IPS-18c (cell line): ENCODE measurements around the gene IFNA7.
"Not testable (repeated sequence)": the region's sequence is repeated elsewhere in the genome, so short reads cannot be mapped to it uniquely, and the experiment has no call there.

Source experiments
- H3K4me3 ChIP-seq: 2 replicates; pipeline ENCODE4 v1.7.0; 2013; ENCODE audit warnings: low read depth, mild to moderate bottlenecking, low read length, moderate library complexity; ENCODE audit not compliant: insufficient read depth
- H3K9me3 ChIP-seq: one replicate; pipeline ENCODE4 v1.6.1; 2013; ENCODE audit warnings: mild to moderate bottlenecking, low read length, moderate library complexity; ENCODE audit not compliant: control insufficient read depth, insufficient read depth

IFNA7 gene

GRCh38 chr9:21202105-21202504 is at the start of gene IFNA7:
IFNA7 (minus strand) TSS chr9:21202205; CDS start chr9:21202165, 40 bp downstream.
- not testable (repeated sequence) for H3K4me3 ChIP-seq, H3K9me3 ChIP-seq

GRCh38 chr9:21251638-21252037 is 49.6 kb upstream of the IFNA7 start:
- H3K4me3 ChIP-seq, result no peak overlapping the region

GRCh38 chr9:21251190-21251589 is 49.2 kb upstream of the IFNA7 start:
- no peak overlapping the region for H3K4me3 ChIP-seq
- H3K9me3 ChIP-seq, result no peaks in the 10 kb centered on the region

More at GRCh38 chr9:21251638-21252037, 49.6 kb upstream of the IFNA7 start:
- H3K9me3 ChIP-seq, result no peaks in the 10 kb centered on the region

- H3K9me3 ChIP-seq, result no peaks in the 10 kb centered on the region
- no peak overlapping the region for H3K4me3 ChIP-seq
Measured at GRCh38 chr9:21244836-21245235, 42.8 kb upstream of the IFNA7 start.

GRCh38 chr9:21239911-21240310 is 37.9 kb upstream of the IFNA7 start, which contains the start of gene IFNA14:
IFNA14 (minus strand) TSS chr9:21240005; CDS start chr9:21239935, 70 bp downstream.
- Histone ChIP-seq H3K4me3 (no peak within 1 kb of the TSS), H3K9me3 (no peaks in the 10 kb centered on the region)

- H3K4me3 ChIP-seq, H3K9me3 ChIP-seq: not testable (repeated sequence)
Measured at GRCh38 chr9:21236360-21236714, 34.3 kb upstream of the IFNA7 start.

- not testable (repeated sequence) for H3K9me3 ChIP-seq, H3K4me3 ChIP-seq
Measured at GRCh38 chr9:21235468-21236359, 33.7 kb upstream of the IFNA7 start.

GRCh38 chr9:21234153-21234687 is 32.2 kb upstream of the IFNA7 start:
- H3K4me3 ChIP-seq, result no peak overlapping the region
- no peaks in the 10 kb centered on the region for H3K9me3 ChIP-seq

GRCh38 chr9:21233258-21233657 is 31.3 kb upstream of the IFNA7 start:
- Histone ChIP-seq H3K4me3 (no peak overlapping the region), H3K9me3 (no peaks in the 10 kb centered on the region)

GRCh38 chr9:21228122-21228521 is 26.1 kb upstream of the IFNA7 start, which contains the start of gene IFNA17:
IFNA17 (minus strand) TSS chr9:21228222; CDS start chr9:21228173, 49 bp downstream.
- no peaks in the 10 kb centered on the region for H3K9me3 ChIP-seq
- H3K4me3 ChIP-seq, result no peak within 1 kb of the TSS

GRCh38 chr9:21217211-21217610 is 15.2 kb upstream of the IFNA7 start, which contains the start of gene IFNA16:
IFNA16 (minus strand) TSS chr9:21217311; CDS start chr9:21217305, 6 bp downstream.
- H3K4me3 ChIP-seq, H3K9me3 ChIP-seq: not testable (repeated sequence)

- not testable (repeated sequence) for H3K9me3 ChIP-seq, H3K4me3 ChIP-seq
Measured at GRCh38 chr9:21213411-21214326, 11.7 kb upstream of the IFNA7 start.

GRCh38 chr9:21212160-21212559 is 10.2 kb upstream of the IFNA7 start:
- H3K4me3 ChIP-seq, H3K9me3 ChIP-seq: not testable (repeated sequence)

- H3K4me3 ChIP-seq, H3K9me3 ChIP-seq: not testable (repeated sequence)
Measured at GRCh38 chr9:21210782-21211181, 8.8 kb upstream of the IFNA7 start.

GRCh38 chr9:21210311-21210710 is 8.3 kb upstream of the IFNA7 start:
- H3K9me3 ChIP-seq, result no peaks in the 10 kb centered on the region
- no peak overlapping the region for H3K4me3 ChIP-seq

GRCh38 chr9:21207043-21207442 is 5.0 kb upstream of the IFNA7 start, which contains the start of gene IFNA10:
IFNA10 (minus strand) TSS chr9:21207143; CDS start chr9:21207097, 46 bp downstream.
- not testable (repeated sequence) for H3K4me3 ChIP-seq, H3K9me3 ChIP-seq

- no peaks in the 10 kb centered on the region for H3K9me3 ChIP-seq
- H3K4me3 ChIP-seq, result no peak overlapping the region
Measured at GRCh38 chr9:21205204-21205603, 3.2 kb upstream of the IFNA7 start.
